ENCODE results near the gene SPOCK2. TPM values are rescaled to one million over a fixed set of nuclear protein-coding genes. Genes with fewer than 3 reads are reported as not detected.

The SPOCK2 gene
- total and polyA plus RNA-seq, 4 donors: 24.1 to 103 (median 60.1) TPM

DNA sequence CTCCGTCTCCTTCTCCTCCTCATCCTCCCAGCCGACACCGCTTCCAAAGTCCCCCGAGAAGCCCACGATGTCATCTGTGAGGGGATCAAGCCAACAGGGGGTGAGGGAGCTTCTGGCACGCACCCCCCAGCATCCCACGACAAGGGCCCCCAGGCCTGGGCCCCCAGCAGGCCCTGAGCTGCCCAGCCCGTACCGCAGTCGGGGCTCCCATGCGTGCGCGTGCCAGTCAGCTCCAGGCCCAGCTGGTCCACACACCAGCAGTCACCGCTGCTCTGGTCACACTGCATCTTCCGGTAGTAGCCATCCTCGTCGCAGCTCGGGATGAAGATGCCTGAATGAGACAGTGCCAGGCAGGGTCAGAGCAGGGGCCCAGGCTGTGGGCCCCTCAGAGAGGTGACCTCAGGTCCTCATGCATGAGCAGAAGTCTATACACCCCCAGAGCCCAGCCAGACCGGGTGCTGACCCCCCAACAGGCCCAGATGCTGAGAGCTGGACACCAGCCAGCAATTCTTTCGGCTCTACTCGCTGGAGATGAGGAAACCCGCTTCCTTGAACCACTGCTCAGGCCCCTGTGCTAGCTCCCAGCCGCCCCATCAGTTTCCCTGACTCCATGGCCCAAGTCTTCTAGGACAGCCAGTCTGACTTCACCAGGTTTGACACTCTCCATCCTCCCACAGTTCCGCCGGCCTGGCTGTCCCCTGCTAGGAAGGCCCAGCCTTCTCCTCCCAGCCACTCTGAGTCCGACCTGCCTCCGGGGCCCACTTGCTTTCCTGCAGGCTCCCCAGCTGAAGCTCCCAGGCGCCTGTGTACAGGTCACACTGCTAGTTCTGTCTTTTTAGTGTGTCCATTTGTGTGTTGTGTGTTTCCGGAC lies 25.3 kb downstream of the SPOCK2 start:
- TF ChIP-seq, protein P1, sequence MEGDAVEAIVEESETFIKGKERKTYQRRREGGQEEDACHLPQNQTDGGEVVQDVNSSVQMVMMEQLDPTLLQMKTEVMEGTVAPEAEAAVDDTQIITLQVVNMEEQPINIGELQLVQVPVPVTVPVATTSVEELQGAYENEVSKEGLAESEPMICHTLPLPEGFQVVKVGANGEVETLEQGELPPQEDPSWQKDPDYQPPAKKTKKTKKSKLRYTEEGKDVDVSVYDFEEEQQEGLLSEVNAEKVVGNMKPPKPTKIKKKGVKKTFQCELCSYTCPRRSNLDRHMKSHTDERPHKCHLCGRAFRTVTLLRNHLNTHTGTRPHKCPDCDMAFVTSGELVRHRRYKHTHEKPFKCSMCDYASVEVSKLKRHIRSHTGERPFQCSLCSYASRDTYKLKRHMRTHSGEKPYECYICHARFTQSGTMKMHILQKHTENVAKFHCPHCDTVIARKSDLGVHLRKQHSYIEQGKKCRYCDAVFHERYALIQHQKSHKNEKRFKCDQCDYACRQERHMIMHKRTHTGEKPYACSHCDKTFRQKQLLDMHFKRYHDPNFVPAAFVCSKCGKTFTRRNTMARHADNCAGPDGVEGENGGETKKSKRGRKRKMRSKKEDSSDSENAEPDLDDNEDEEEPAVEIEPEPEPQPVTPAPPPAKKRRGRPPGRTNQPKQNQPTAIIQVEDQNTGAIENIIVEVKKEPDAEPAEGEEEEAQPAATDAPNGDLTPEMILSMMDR (IDR thresholded peaks at IDR 0.05; ENCODE audit: control extremely low read depth, extremely low read depth): no peak
- no peak for ATAC-seq (ENCODE audit: insufficient read depth, low FRiP score)
- no peak for DNase-seq
- no peak overlapping the region for H3K27ac ChIP-seq (ENCODE audit: low read depth in 1 of 2, low read length in 1 of 2)
- H3K4me1 ChIP-seq (ENCODE audit: control insufficient read depth in 5 of 5, insufficient read depth in 5 of 5, low read length in 5 of 5): peaks cover 0 to 23% (median 7%) of the 10 kb centered on the region in 5 donors
- no peak overlapping the region for H3K9ac ChIP-seq (ENCODE audit: insufficient read depth in 1 of 2, low read length in 2 of 2)
- no peaks in the 10 kb centered on the region for H3K9me3 ChIP-seq (ENCODE audit: control insufficient read depth in 4 of 4, insufficient read depth in 3 of 4, low read length in 3 of 4)
- H3K4me3 ChIP-seq: no peak overlapping the region
- peaks cover 0 to 6% (median 0%) of the 10 kb centered on the region in 4 donors for H3K36me3 ChIP-seq (ENCODE audit: control insufficient read depth in 4 of 4, insufficient read depth in 4 of 4, low read length in 4 of 4)
- no peaks in the 10 kb centered on the region for H3K27me3 ChIP-seq (ENCODE audit: control insufficient read depth in 3 of 3, insufficient read depth in 3 of 3, low read length in 2 of 3)
- WGBS, 2 donors: 95 to 96% methylated on average over 28 to 29 of the region's 29 CpGs

DNA sequence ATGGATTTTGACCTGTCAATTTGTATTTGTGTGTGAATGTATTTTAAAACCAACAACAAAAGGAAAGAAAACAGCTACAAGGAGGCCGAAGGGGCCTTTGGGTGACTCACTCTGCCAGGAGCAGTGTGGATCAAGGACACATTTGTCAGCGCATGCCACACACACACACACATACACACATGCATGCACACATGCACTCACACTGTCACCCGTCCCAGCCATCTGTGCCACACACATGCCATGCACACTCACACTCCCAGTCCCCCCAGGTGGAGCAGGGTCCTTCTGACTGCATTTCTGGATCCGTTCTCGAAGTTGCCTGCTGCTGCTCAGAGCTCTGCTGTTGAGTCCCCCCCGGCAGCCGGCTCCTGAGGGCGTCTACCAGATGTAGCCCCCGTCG lies 26.0 kb downstream of the SPOCK2 start:
- 92 to 96% methylated on average over 10 of the region's 10 CpGs for WGBS, 2 donors
- H3K9ac ChIP-seq (ENCODE audit: insufficient read depth in 1 of 2, low read length in 2 of 2): no peak overlapping the region
- H3K27ac ChIP-seq (ENCODE audit: low read depth in 1 of 2, low read length in 1 of 2): no peak overlapping the region
- H3K36me3 ChIP-seq (ENCODE audit: control insufficient read depth in 4 of 4, insufficient read depth in 4 of 4, low read length in 4 of 4): peaks cover 0 to 6% (median 0%) of the 10 kb centered on the region in 4 donors
- ATAC-seq (ENCODE audit: insufficient read depth, low FRiP score) (no peak), DNase-seq (no peak)
- no peak overlapping the region for H3K4me3 ChIP-seq
- no peaks in the 10 kb centered on the region for H3K27me3 ChIP-seq (ENCODE audit: control insufficient read depth in 3 of 3, insufficient read depth in 3 of 3, low read length in 2 of 3)
- TF ChIP-seq, protein P1 (IDR thresholded peaks at IDR 0.05; ENCODE audit: control extremely low read depth, extremely low read depth): no peak
- peaks cover 0 to 18% (median 7%) of the 10 kb centered on the region in 5 donors for H3K4me1 ChIP-seq (ENCODE audit: control insufficient read depth in 5 of 5, insufficient read depth in 5 of 5, low read length in 5 of 5)
- H3K9me3 ChIP-seq (ENCODE audit: control insufficient read depth in 4 of 4, insufficient read depth in 3 of 4, low read length in 3 of 4): no peaks in the 10 kb centered on the region

DNA sequence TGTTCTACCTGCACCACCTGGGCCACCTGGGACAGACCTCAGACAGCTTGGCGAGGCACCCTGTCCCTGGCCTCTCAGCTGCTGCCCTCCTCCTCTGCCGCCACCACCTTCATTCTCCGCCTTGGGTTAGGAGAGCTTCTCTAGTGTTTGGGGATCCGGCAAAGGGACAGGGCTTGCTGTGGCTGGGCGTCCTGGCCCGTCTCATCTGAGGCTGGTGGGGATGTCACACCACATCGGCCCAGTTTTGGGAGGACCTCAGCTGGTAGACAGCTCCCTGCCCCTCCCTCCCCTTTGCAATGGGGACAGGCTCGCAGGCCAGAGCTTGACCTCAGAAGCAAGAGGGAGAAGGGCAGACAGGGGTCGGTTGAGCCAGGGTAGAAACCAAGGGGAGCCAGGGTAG lies 26.4 kb downstream of the SPOCK2 start:
- WGBS, 2 donors: 91 to 95% methylated on average over 9 of the region's 9 CpGs
- no peak overlapping the region for H3K9ac ChIP-seq (ENCODE audit: insufficient read depth in 1 of 2, low read length in 2 of 2)
- H3K27ac ChIP-seq (ENCODE audit: low read depth in 1 of 2, low read length in 1 of 2): no peak overlapping the region
- peaks cover 0 to 14% (median 2%) of the 10 kb centered on the region in 5 donors for H3K4me1 ChIP-seq (ENCODE audit: control insufficient read depth in 5 of 5, insufficient read depth in 5 of 5, low read length in 5 of 5)
- ATAC-seq (ENCODE audit: insufficient read depth, low FRiP score) (no peak), DNase-seq (no peak)
- no peaks in the 10 kb centered on the region for H3K9me3 ChIP-seq (ENCODE audit: control insufficient read depth in 4 of 4, insufficient read depth in 3 of 4, low read length in 3 of 4)
- peaks cover 0 to 6% (median 0%) of the 10 kb centered on the region in 4 donors for H3K36me3 ChIP-seq (ENCODE audit: control insufficient read depth in 4 of 4, insufficient read depth in 4 of 4, low read length in 4 of 4)
- H3K27me3 ChIP-seq (ENCODE audit: control insufficient read depth in 3 of 3, insufficient read depth in 3 of 3, low read length in 2 of 3): no peaks in the 10 kb centered on the region
- H3K4me3 ChIP-seq: no peak overlapping the region
- TF ChIP-seq, protein P1 (IDR thresholded peaks at IDR 0.05; ENCODE audit: control extremely low read depth, extremely low read depth): no peak
